ENCODE measurements around the gene ZXDC.

The ZXDC gene, protein sequence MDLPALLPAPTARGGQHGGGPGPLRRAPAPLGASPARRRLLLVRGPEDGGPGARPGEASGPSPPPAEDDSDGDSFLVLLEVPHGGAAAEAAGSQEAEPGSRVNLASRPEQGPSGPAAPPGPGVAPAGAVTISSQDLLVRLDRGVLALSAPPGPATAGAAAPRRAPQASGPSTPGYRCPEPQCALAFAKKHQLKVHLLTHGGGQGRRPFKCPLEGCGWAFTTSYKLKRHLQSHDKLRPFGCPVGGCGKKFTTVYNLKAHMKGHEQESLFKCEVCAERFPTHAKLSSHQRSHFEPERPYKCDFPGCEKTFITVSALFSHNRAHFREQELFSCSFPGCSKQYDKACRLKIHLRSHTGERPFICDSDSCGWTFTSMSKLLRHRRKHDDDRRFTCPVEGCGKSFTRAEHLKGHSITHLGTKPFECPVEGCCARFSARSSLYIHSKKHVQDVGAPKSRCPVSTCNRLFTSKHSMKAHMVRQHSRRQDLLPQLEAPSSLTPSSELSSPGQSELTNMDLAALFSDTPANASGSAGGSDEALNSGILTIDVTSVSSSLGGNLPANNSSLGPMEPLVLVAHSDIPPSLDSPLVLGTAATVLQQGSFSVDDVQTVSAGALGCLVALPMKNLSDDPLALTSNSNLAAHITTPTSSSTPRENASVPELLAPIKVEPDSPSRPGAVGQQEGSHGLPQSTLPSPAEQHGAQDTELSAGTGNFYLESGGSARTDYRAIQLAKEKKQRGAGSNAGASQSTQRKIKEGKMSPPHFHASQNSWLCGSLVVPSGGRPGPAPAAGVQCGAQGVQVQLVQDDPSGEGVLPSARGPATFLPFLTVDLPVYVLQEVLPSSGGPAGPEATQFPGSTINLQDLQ

DNA sequence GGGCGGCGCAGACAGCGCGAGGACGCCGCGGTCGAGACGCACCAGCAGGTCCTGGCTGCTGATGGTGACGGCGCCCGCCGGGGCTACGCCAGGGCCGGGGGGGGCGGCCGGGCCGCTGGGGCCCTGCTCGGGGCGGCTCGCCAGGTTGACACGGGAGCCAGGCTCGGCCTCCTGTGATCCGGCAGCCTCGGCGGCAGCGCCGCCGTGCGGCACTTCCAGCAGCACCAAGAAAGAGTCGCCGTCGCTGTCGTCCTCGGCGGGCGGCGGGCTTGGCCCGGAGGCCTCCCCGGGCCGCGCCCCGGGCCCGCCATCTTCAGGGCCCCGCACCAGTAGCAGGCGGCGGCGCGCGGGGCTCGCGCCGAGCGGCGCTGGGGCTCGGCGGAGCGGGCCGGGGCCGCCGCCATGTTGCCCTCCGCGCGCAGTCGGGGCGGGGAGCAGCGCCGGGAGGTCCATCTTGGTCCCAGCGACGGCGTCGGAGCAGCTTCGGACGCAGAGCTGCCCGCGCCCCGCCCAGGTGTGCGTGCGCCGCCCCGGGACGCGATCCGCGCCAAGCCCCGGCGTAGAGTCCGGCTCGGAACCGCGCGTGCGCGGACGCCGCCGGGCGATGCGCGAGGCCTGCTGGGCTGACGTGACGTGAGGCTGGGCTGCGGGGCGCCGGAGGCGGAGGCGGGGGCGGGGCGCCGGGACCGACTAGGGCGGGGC is at the start of gene ZXDC:
Gene ZXDC (minus strand): TSS at position 479 of the 702 bp plus-strand sequence. CDS start 26 bp downstream, at position 453.
- peak within 1 kb of the TSS; percentile 89 for H3K27ac ChIP-seq
- TF ChIP-seq ZFX (IDR thresholded peaks at IDR 0.05): peak; percentile 98
- TF ChIP-seq, protein P1, sequence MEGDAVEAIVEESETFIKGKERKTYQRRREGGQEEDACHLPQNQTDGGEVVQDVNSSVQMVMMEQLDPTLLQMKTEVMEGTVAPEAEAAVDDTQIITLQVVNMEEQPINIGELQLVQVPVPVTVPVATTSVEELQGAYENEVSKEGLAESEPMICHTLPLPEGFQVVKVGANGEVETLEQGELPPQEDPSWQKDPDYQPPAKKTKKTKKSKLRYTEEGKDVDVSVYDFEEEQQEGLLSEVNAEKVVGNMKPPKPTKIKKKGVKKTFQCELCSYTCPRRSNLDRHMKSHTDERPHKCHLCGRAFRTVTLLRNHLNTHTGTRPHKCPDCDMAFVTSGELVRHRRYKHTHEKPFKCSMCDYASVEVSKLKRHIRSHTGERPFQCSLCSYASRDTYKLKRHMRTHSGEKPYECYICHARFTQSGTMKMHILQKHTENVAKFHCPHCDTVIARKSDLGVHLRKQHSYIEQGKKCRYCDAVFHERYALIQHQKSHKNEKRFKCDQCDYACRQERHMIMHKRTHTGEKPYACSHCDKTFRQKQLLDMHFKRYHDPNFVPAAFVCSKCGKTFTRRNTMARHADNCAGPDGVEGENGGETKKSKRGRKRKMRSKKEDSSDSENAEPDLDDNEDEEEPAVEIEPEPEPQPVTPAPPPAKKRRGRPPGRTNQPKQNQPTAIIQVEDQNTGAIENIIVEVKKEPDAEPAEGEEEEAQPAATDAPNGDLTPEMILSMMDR (conservative IDR thresholded peaks at IDR 0.05): peak; percentile 87

DNA sequence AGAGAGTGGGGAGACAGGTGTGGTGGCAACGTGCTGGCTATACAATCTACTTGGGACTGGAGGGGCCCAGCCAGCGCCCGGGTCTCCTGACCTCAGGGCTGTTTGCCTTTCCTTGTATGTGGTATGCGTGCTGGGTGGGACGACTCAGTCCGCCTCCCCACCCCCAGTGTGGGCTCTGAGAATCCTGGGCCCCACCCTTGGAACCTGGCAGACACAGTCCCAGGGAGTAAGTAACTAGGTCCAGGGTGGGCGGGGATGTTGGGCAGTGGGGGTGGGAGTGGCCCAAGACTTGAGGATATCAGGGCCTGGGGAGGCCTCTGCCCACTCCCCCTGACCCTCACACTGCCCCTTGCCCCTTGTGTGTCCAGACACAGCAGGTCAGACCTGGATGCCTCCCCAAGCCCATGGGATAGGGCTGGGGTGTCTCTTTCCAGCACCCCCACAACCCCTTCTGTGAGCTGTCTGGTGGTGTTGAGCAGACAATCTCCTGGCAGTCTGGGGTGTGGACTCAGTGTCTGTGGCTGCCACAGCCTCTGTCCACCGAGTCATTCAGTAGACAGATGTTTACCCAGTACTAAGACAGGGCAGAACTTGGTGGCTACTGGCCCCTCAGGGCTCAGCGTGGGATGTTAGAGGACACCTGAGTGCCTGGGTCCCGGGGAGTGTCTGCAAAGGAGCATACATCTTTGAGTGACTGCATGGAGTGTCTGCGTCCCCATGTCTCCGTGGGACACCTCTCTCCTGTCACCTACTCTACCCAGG is 49.6 kb upstream of the ZXDC start:
- TF ChIP-seq, protein P1 (conservative IDR thresholded peaks at IDR 0.05): no peak
- TF ChIP-seq ZFX (IDR thresholded peaks at IDR 0.05): no peak
- no peak overlapping the region for H3K27ac ChIP-seq

DNA sequence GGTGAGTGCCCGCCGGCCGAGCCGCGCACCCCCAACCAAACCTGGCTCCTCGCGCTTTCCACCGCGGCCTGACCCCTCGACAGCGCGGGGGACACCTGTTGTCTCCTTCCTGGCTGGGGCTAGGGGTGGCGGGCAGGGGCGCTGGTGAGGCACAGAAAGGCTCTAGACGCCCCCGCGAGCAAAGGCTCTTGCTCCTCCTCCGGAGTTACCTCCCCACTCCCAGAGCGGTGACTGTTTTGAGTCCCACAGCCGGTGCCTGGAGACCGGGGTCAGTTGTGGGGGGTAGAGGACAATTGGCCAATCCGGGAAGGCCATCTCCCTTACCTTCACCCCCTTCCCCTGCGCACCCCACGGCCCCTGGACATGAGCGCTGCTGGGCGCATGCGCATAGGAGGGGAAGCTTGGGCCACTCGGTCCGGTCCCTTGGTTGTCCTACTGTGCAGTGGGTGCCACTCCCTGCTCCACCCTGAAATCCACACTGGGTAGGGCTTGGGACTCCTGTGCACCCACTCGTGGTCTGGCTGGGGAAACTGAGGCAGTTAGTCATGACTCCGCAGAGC is 48.8 kb upstream of the ZXDC start:
- no peak for TF ChIP-seq ZFX (IDR thresholded peaks at IDR 0.05)
- TF ChIP-seq, protein P1 (conservative IDR thresholded peaks at IDR 0.05): no peak
- H3K27ac ChIP-seq: no peak overlapping the region

DNA sequence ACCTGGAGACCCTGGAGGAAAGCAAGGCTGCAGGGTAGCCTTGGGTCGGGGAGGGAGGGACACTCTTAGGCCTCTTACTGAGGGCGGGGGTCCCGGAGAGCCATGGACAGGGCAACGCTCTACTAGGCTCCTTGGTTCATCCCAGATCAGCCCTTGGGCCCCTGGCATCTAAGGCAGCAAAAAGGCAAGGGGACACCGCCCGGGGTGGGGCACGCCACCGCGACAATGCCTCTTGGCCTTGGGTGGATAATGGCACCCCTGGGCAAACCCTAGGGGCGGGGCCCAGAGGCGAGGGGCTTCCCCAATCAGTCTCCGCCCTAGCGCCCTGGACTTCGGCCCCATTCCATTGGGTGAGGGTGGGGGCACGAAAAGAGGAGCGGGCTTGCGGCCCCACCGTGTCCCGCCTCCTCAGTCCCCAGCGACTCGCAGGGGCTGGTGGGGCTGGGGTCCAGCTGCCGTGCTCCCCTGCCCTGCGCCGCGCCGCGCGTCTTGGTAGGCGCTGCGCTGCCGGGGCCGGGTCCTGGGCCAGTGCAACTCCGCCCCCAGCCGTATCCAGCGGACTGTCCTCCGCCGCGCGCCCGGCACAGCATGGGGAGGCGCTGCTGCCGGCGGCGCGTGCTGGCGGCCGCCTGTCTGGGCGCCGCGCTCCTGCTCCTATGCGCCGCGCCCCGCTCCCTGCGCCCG is 48.2 kb upstream of the ZXDC start, which contains the start of gene CHST13:
Gene CHST13 (plus strand): TSS at position 411 of the 684 bp plus-strand sequence. CDS start 178 bp downstream, at position 589.
- no peak within 1 kb of the TSS for H3K27ac ChIP-seq
- TF ChIP-seq, protein P1 (conservative IDR thresholded peaks at IDR 0.05): no peak; the same call in 1 of the 2 replicates
- no peak for TF ChIP-seq ZFX (IDR thresholded peaks at IDR 0.05)

DNA sequence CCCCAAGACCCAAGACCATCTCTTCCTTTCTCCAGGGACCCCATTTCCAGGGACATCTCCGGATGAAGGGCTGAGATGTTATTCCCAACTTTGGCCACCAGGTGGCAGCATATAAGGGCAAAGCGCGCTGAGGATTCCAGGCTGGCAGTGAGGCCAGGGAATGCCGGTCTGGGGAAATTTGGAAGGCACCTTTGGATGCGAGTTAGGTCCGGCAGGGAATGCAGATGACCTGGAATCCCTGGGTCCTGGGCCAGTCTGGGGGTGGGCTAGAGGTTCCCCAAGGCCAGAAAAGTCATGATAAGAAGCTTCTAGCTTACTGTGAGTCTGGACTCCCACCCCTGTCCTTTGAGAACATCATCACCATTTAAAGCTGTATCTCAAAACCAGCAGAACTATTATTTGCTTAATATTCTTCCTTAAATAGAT is 46.7 kb upstream of the ZXDC start:
- no peak overlapping the region for H3K27ac ChIP-seq
- TF ChIP-seq, protein P1 (conservative IDR thresholded peaks at IDR 0.05): peak; percentile 97
- no peak for TF ChIP-seq ZFX (IDR thresholded peaks at IDR 0.05)

Measured in C4-2B (cell line).